Frontal cortex (tissue), 4 donors: ENCODE measurements around the gene C1QTNF9. TPM values are rescaled to one million over a fixed set of nuclear protein-coding genes. Genes with fewer than 3 reads are reported as not detected.
"Not testable (repeated sequence)": the region's sequence is repeated elsewhere in the genome, so short reads cannot be mapped to it uniquely, and the experiment has no call there.

Source experiments
- DNase-seq, 2 donors: peaks; one replicate each; pipeline ENCODE4 v3.0.0; 2012; ENCODE audit warnings: low spot score in 2 of 2
- FAIRE-seq: peaks from 2 replicates; lab custom pipeline; 2012; peaks lifted over from hg19 to GRCh38; lab: Jason Lieb, UNC
- total RNA-seq: library from RNA; depleted of rRNA; stranded (reverse); fragments of >200 nt; gene quantifications from one replicate; pipeline ENCODE4 v1.2.3, GENCODE V29; 2014
- donor health status: control.
- donor health status: control.
- donor health status: control.

C1QTNF9 gene
- total RNA-seq, 1 donor from 2014 or later = under 0.01 TPM

GRCh38 chr13:24356837-24357236 is 47.5 kb downstream of the C1QTNF9 start:
- DNase-seq (no peak), FAIRE-seq (no peak)

GRCh38 chr13:24357756-24358155 is 48.4 kb downstream of the C1QTNF9 start:
- FAIRE-seq (no peak), DNase-seq (no peak)

GRCh38 chr13:24358836-24359235 is 49.5 kb downstream of the C1QTNF9 start:
- not testable (repeated sequence) for DNase-seq, FAIRE-seq

- DNase-seq, FAIRE-seq: not testable (repeated sequence)
These were observed 49.9 kb downstream of the C1QTNF9 start for GRCh38 chr13:24359252-24359651.

GRCh38 chr13:24360106-24360505 is 50.7 kb downstream of the C1QTNF9 start:
- DNase-seq (no peak), FAIRE-seq (no peak)

- no peak for FAIRE-seq
These were observed 51.7 kb downstream of the C1QTNF9 start for GRCh38 chr13:24361113-24361512.

GRCh38 chr13:24361852-24362366 is 52.5 kb downstream of the C1QTNF9 start:
- DNase-seq (no peak), FAIRE-seq (no peak)

More at GRCh38 chr13:24361113-24361512, 51.7 kb downstream of the C1QTNF9 start:
- DNase-seq = no peak

- no peak for DNase-seq
- FAIRE-seq = no peak
These were observed 53.1 kb downstream of the C1QTNF9 start for GRCh38 chr13:24362435-24362952.

- no peak for FAIRE-seq
- no peak for DNase-seq
These were observed 55.8 kb downstream of the C1QTNF9 start for GRCh38 chr13:24365191-24365590.

- DNase-seq, FAIRE-seq: not testable (repeated sequence)
These were observed 56.9 kb downstream of the C1QTNF9 start for GRCh38 chr13:24366315-24366714.

GRCh38 chr13:24371273-24371672 is 61.9 kb downstream of the C1QTNF9 start:
- DNase-seq, FAIRE-seq: not testable (repeated sequence)

Other genes starting within 250 kb of the C1QTNF9 start
- 30.6 TPM for gene SPATA13, start 148.9 kb upstream of the C1QTNF9 start, total RNA-seq
- gene PARP4, start 203.2 kb downstream of the C1QTNF9 start, total RNA-seq = 9.4 TPM